SJSA1 (cell line): Measurements from ENCODE around the gene CARD18. TPM values are rescaled to one million over a fixed set of nuclear protein-coding genes. Genes with fewer than 3 reads are reported as not detected.

ENCODE experiments used
- DNase-seq, 2 experiments: peaks; one replicate each; pipeline ENCODE4 v3.0.0-alpha.2; 2015 to 2020; ENCODE audit warnings: low spot score in 2 of 2, low read depth in 1 of 2
- H3K27ac ChIP-seq: fragments of 250-450 bp; sonication (Bioruptor Pico); 2 replicates; pipeline ENCODE4 v1.5.1; 2020; ENCODE audit warnings: mild to moderate bottlenecking, moderate library complexity
- H3K27me3 ChIP-seq: fragments of 250-450 bp; sonication (Bioruptor Pico); replicated peaks from 2 replicates; pipeline ENCODE4 v1.5.1; 2020; ENCODE audit warnings: mild to moderate bottlenecking, moderate library complexity
- H3K36me3 ChIP-seq: fragments of 250-450 bp; sonication (Bioruptor Pico); 2 replicates; pipeline ENCODE4 v1.5.1; 2020; ENCODE audit warnings: mild to moderate bottlenecking
- H3K4me1 ChIP-seq: fragments of 250-450 bp; sonication (Bioruptor Pico); replicated peaks from 2 replicates; pipeline ENCODE4 v1.6.1; 2021; ENCODE audit warnings: mild to moderate bottlenecking
- H3K4me3 ChIP-seq: fragments of 250-450 bp; sonication (Bioruptor Pico); 2 replicates; pipeline ENCODE4 v1.5.1; 2020; ENCODE audit warnings: mild to moderate bottlenecking
- H3K9me3 ChIP-seq: fragments of 250-450 bp; sonication (Bioruptor Pico); replicated peaks from 2 replicates; pipeline ENCODE4 v1.5.1; 2020; ENCODE audit warnings: mild to moderate bottlenecking
- total RNA-seq: library from RNA; depleted of rRNA; stranded (reverse); fragments of >200 nt; shearing (Covaris generic); gene quantifications from 2 replicates; pipeline ENCODE4 v1.2.3, GENCODE V29; 2014; rRNA removed

CARD18 gene
- total RNA-seq, 1 experiment from 2014 or later: not detected

DNA sequence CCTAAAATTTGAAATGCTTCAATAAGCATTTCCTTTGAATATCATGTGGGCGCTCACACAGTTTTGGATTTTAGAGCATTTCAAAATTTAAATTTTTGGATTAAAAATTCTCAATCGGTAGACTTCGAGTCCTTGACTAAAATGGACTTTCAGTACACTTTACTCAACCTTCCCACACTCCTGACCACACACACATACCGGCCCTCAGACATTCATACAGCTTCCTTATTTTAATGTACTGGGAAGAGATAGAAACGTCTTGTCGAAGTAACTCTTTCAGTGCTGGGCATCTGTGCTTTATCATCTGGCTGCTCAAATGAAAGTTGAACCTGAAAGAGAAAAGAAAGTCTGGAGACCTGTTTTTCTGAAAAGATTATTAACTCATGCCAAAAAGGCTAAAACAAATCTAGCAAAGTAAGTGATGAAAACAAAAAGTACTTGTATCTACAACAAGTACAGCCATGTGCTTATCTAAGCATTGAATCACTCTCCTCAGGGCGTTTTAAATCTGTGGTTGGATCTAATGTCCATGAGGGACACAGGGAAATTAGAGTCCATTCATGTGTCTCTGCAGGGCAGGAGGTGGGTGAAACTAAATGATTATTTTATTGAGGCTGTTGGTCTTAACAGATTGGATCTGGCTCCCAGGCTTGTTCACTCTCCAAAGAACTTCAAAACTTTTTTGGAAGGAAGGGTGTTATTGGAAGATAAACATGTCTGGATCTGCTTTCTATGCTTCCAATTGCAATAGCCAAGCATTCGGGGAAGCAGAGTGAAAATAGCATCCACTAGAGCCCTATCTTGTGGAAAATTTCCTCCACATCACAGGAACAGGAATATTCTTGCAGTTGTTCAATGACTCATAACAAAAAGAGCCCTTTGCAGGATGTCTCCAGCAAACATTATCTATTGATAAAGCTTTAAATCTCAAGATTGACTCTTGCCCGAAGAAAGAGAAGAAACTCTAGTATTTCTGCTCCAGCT lies 47.0 kb downstream of the CARD18 start:
- Histone ChIP-seq H3K27ac (no peak overlapping the region), H3K9me3 (no peaks in the 10 kb centered on the region), H3K27me3 (no peaks in the 10 kb centered on the region), H3K4me1 (no peaks in the 10 kb centered on the region), H3K4me3 (no peak overlapping the region), H3K36me3 (no peaks in the 10 kb centered on the region)
- DNase-seq: no peak

Other genes starting within 250 kb of the CARD18 start
- gene CASP12, start 241.3 kb downstream of the CARD18 start, total RNA-seq: not detected in 2 replicates
- 75.6 and 91.8 TPM in 2 replicates for gene CASP4, start 171.2 kb downstream of the CARD18 start, total RNA-seq
- not detected in 2 replicates for gene CASP5, start 116.6 kb downstream of the CARD18 start, total RNA-seq
- gene CASP1, start 104.6 kb downstream of the CARD18 start, total RNA-seq: 3.1 and 4.1 TPM in 2 replicates
- gene CARD16, start 94.4 kb downstream of the CARD18 start, total RNA-seq: 36.7 and 123 TPM in 2 replicates